OCI-LY7 (cell line): Measurements from ENCODE around the gene IL32. TPM values are rescaled to one million over a fixed set of nuclear protein-coding genes. Genes with fewer than 3 reads are reported as not detected.

Experiments
- BruUV-seq: library from RNA; stranded (reverse); fragments of 400-500 nt; replicated peaks from 2 replicates; lab custom pipeline; 2021; lab: Mats Ljungman, UMichigan
- CTCF ChIA-PET: fragments of 300-600 bp; sonication (Branson Sonifier 250); formaldehyde crosslinking; loops from one replicate; lab custom pipeline; 2022; ENCODE audit warnings: antibody characterized with exemption; ENCODE audit not compliant: unreplicated experiment; lab: Charles Lee
- POLR2A ChIA-PET: fragments of 300-600 bp; sonication (Branson Sonifier 250); formaldehyde crosslinking; loops from one replicate; lab custom pipeline; 2022; ENCODE audit warnings: antibody characterized with exemption; lab: Charles Lee
- DNase-seq: peaks from one replicate; pipeline ENCODE4 v3.0.0-alpha.2; 2015; ENCODE audit warnings: low spot score
- H2AFZ ChIP-seq: fragments of 200-600 bp; sonication (generic), shearing (Covaris generic); 2 replicates; pipeline ENCODE4 v1.6.1; 2014; ENCODE audit warnings: mild to moderate bottlenecking, antibody characterized with exemption, low read length, moderate library complexity
- H3K27ac ChIP-seq: fragments of 200-600 bp; sonication (generic); 2 replicates; pipeline ENCODE4 v1.5.1; 2014; ENCODE audit warnings: mixed run types, low read depth, mild to moderate bottlenecking, moderate library complexity, low read length, inconsistent platforms; ENCODE audit not compliant: poor library complexity, severe bottlenecking
- H3K36me3 ChIP-seq: fragments of 200-600 bp; sonication (generic); 2 replicates; pipeline ENCODE4 v1.6.1; 2014; ENCODE audit warnings: mild to moderate bottlenecking, antibody characterized with exemption, low read length, moderate library complexity, mixed read lengths; ENCODE audit not compliant: insufficient read depth
- H3K4me1 ChIP-seq: fragments of 200-600 bp; sonication (generic); 2 replicates; pipeline ENCODE4 v1.5.1; 2014; ENCODE audit warnings: mild to moderate bottlenecking, low read length; ENCODE audit not compliant: insufficient read depth, poor library complexity, severe bottlenecking
- H3K4me2 ChIP-seq: fragments of 200-600 bp; sonication (generic); 2 replicates; pipeline ENCODE4 v1.6.1; 2014; ENCODE audit warnings: mild to moderate bottlenecking, low read length
- H3K4me3 ChIP-seq: fragments of 200-600 bp; sonication (generic); 2 replicates; pipeline ENCODE4 v1.5.1; 2014; ENCODE audit warnings: mild to moderate bottlenecking, low read depth, low read length; ENCODE audit not compliant: poor library complexity, severe bottlenecking
- H3K79me2 ChIP-seq: fragments of 200-600 bp; sonication (generic); 2 replicates; pipeline ENCODE4 v1.6.1; 2016; ENCODE audit warnings: low read depth, mild to moderate bottlenecking, low read length, moderate library complexity, mixed read lengths; ENCODE audit not compliant: insufficient read depth
- H3K9me2 ChIP-seq: fragments of 200-600 bp; sonication (generic); 2 replicates; pipeline ENCODE4 v1.6.1; 2016; ENCODE audit warnings: mild to moderate bottlenecking, low read length, mixed read lengths; ENCODE audit not compliant: insufficient read depth
- H3K9me3 ChIP-seq: fragments of 200-600 bp; sonication (generic); 2 replicates; pipeline ENCODE4 v1.6.1; 2014; ENCODE audit warnings: mild to moderate bottlenecking, mixed run types, low read length, mixed read lengths
- H4K20me1 ChIP-seq: fragments of 200-600 bp; sonication (generic); 2 replicates; pipeline ENCODE4 v1.6.1; 2014; ENCODE audit warnings: mild to moderate bottlenecking, antibody characterized with exemption, low read length, moderate library complexity, mixed read lengths; ENCODE audit not compliant: insufficient read depth
- CTCF ChIP-seq: fragments of 200-600 bp; sonication (generic); conservative IDR thresholded peaks from 2 replicates; pipeline ENCODE4 v1.5.1; 2014; ENCODE audit warnings: mild to moderate bottlenecking, antibody characterized with exemption, low read length, moderate library complexity, mixed read lengths
- EZH2phosphoT487 ChIP-seq: fragments of 200-600 bp; sonication (generic); IDR thresholded peaks from 2 replicates; pipeline ENCODE4 v1.6.1; 2018; ENCODE audit warnings: low read depth, borderline replicate concordance, mild to moderate bottlenecking, mixed run types, antibody characterized with exemption, low read length, moderate library complexity, mixed read lengths
- intact Hi-C: fragments of 100-400 bp; cut with micrococcal nuclease; formaldehyde crosslinking; loops from one replicate; pipeline ENCODE4 v1.10.0; 2022; ENCODE audit not compliant: unreplicated experiment
- total RNA-seq, 2 experiments: library from RNA; depleted of rRNA in 1 of 2; stranded (reverse); fragments of >200 nt in 1 of 2; shearing (Covaris generic) in 1 of 2; gene quantifications; 2 replicates each; pipeline ENCODE4 v1.2.3, GENCODE V29; 2014 to 2022

IL32 gene
- total RNA-seq, 2 experiments from 2014 or later = not detected

- intact Hi-C loops = no loop called here
- H3K9me2 ChIP-seq = no peaks in the 10 kb centered on the region
- H4K20me1 ChIP-seq = no peaks in the 10 kb centered on the region; the same call in 1 of the 2 replicates
- peak within 1 kb of the TSS; percentile 61 for H2AFZ ChIP-seq
- peak within 1 kb of the TSS; percentile 67 for H3K27ac ChIP-seq
- no peaks in the 10 kb centered on the region for H3K9me3 ChIP-seq
- H3K4me1 ChIP-seq = peaks cover 43% of the 10 kb centered on the region
- TSS peak; percentile 93 for BruUV-seq
- peak within 1 kb of the TSS; percentile 72 for H3K4me3 ChIP-seq
- ChIA-PET CTCF (interaction anchor here (1.0 kb wide), 1 partner anchor 20 kb away, joined by 4 read pairs; no protein-coding TSS in a partner anchor), POLR2A (interaction anchor here (0.6 to 1.2 kb wide), 2 partner anchors 12 to 111 kb away, joined by 3 to 4 read pairs; partner anchors contain the start of gene ZNF213)
- peak; percentile 99 for DNase-seq
- TF ChIP-seq EZH2phosphoT487 = no peak
- peaks cover 16% of the 10 kb centered on the region for H3K36me3 ChIP-seq
- H3K79me2 ChIP-seq = no peaks in the 10 kb centered on the region
- H3K4me2 ChIP-seq = peak within 1 kb of the TSS; percentile 92
These were observed 41.6 kb upstream of the IL32 start, which contains the start of the genes HCFC1R1 and THOC6 for GRCh38 chr16:3023669-3024478. TSS of gene HCFC1R1 (minus strand) at chr16:3023942. CDS start at chr16:3023941, 1 bp downstream. TSS of gene THOC6 (plus strand) at chr16:3024035. CDS start at chr16:3024327, 292 bp downstream.

- Histone ChIP-seq H3K4me1 (peaks cover 42% of the 10 kb centered on the region), H3K4me3 (no peak overlapping the region), H3K79me2 (no peaks in the 10 kb centered on the region), H4K20me1 (no peaks in the 10 kb centered on the region; the same call in 1 of the 2 replicates), H2AFZ (no peak overlapping the region), H3K9me2 (no peaks in the 10 kb centered on the region), H3K9me3 (no peaks in the 10 kb centered on the region), H3K4me2 (no peak overlapping the region), H3K27ac (no peak overlapping the region), H3K36me3 (peaks cover 16% of the 10 kb centered on the region)
- ChIA-PET POLR2A (interaction anchor here (0.7 kb wide), 1 partner anchor 110 kb away, joined by 3 read pairs; no protein-coding TSS in a partner anchor), CTCF (interaction anchor here (0.6 to 1.0 kb wide), 3 partner anchors 18 to 157 kb away, joined by 3 to 4 read pairs (median 3); no protein-coding TSS in a partner anchor)
- TF ChIP-seq EZH2phosphoT487 (no peak), CTCF (no peak)
- intact Hi-C loops = no loop called here
- no TSS peak for BruUV-seq
- DNase-seq = no peak
These were observed 40.1 kb upstream of the IL32 start for GRCh38 chr16:3025032-3026002.

GRCh38 chr16:3026003-3026378 lies 39.4 kb upstream of the IL32 start:
- Histone ChIP-seq H3K4me1 (peaks cover 35% of the 10 kb centered on the region), H3K4me2 (no peak overlapping the region), H3K36me3 (peaks cover 16% of the 10 kb centered on the region), H4K20me1 (no peaks in the 10 kb centered on the region; the same call in 1 of the 2 replicates), H3K9me3 (no peaks in the 10 kb centered on the region), H3K9me2 (no peaks in the 10 kb centered on the region), H3K79me2 (no peaks in the 10 kb centered on the region), H2AFZ (no peak overlapping the region), H3K27ac (no peak overlapping the region), H3K4me3 (no peak overlapping the region)
- CTCF ChIA-PET = no interaction called here
- no peak for TF ChIP-seq EZH2phosphoT487
- no peak for TF ChIP-seq CTCF
- POLR2A ChIA-PET = no interaction called here
- intact Hi-C loops = no loop called here
- BruUV-seq = TSS peak; percentile 7
- no peak for DNase-seq
